Esophagus muscularis mucosa (tissue), 3 donors: ENCODE results near the gene AREL1.

Source experiments
- POLR2AphosphoS5 ChIP-seq, 2 donors: sonication (generic); formaldehyde crosslinking; IDR thresholded peaks; one replicate each; pipeline ENCODE4 v1.6.1; 2017; ENCODE audit warnings: antibody characterized with exemption in 2 of 2
- TF ChIP-seq, protein P1 (sequence below), 3 experiments: fragments of 200-600 bp in 2 of 3; fragments of 450-650 bp in 1 of 3; sonication (generic) in 2 of 3; IDR thresholded peaks; one replicate each; pipeline ENCODE4 v1.5.1; 2017 to 2019; ENCODE audit warnings: antibody characterized with exemption in 3 of 3, mild to moderate bottlenecking in 2 of 3, moderate library complexity in 1 of 3

DNA sequence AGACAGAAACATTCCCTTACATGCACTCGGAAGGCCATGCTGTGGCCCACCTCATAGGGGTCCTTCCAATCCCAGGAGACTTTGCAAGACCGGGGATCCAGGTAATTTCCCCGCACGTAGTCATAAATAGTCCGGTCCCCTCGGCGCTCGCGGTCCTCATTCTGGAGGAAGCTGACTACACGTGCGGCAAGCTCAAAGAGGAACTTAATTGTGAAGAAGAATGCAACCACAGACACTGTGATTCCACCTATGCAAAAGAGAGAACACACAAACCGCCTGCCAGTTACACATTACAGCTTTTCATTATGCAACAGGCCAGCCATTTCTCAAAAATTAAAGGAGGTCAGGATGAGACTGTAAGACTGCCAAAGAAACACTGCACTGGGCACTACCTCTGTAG lies 28.4 kb downstream of the AREL1 start:
- TF ChIP-seq, protein P1, sequence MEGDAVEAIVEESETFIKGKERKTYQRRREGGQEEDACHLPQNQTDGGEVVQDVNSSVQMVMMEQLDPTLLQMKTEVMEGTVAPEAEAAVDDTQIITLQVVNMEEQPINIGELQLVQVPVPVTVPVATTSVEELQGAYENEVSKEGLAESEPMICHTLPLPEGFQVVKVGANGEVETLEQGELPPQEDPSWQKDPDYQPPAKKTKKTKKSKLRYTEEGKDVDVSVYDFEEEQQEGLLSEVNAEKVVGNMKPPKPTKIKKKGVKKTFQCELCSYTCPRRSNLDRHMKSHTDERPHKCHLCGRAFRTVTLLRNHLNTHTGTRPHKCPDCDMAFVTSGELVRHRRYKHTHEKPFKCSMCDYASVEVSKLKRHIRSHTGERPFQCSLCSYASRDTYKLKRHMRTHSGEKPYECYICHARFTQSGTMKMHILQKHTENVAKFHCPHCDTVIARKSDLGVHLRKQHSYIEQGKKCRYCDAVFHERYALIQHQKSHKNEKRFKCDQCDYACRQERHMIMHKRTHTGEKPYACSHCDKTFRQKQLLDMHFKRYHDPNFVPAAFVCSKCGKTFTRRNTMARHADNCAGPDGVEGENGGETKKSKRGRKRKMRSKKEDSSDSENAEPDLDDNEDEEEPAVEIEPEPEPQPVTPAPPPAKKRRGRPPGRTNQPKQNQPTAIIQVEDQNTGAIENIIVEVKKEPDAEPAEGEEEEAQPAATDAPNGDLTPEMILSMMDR (IDR thresholded peaks at IDR 0.05) = no peak
- no peak for TF ChIP-seq POLR2AphosphoS5 (IDR thresholded peaks at IDR 0.05)
